GM12891 (cell line): ENCODE data around the gene B3GALNT2.

Source experiments
- PAX5 ChIP-seq: IDR thresholded peaks from 2 replicates; pipeline ENCODE4 v1.6.1; 2011; ENCODE audit warnings: low read length, moderate library complexity, mild to moderate bottlenecking; ENCODE audit not compliant: insufficient read depth, severe bottlenecking
- POLR2A ChIP-seq: IDR thresholded peaks from 2 replicates; pipeline ENCODE4 v1.6.1; 2011; ENCODE audit warnings: low read depth, low read length, control low read depth
- POLR2AphosphoS5 ChIP-seq: IDR thresholded peaks from 2 replicates; pipeline ENCODE4 v1.6.1; 2011; ENCODE audit warnings: low read depth, low read length, control low read depth
- POU2F2 ChIP-seq: IDR thresholded peaks from 2 replicates; pipeline ENCODE4 v1.6.1; 2011; ENCODE audit warnings: low read depth, mild to moderate bottlenecking, control low read depth, low read length, moderate library complexity
- SPI1 ChIP-seq: IDR thresholded peaks from 2 replicates; pipeline ENCODE4 v1.6.1; 2011; ENCODE audit warnings: low read depth, low read length, control low read depth
- TAF1 ChIP-seq: IDR thresholded peaks from 2 replicates; pipeline ENCODE4 v1.6.1; 2011; ENCODE audit warnings: low read depth, low read length, control low read depth

DNA sequence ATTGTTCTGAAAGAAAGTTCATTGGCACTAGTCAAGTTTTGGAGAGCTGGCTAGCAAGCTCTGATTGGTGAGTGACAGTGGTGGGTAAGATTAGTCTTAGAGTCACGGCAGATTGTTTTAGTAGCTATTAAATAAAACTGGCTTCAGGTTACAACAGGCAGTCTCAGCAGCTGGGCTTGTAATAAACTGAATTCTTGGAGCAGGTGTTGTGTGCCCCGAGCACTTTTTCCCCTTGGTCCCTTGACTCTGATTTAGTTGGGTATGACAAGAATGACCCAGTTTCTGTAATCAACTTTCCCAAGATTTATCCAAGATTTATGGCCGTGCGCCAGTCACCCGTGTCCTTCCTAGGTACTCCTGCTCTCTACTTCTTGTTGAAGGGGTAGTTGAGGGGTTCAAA lies 96.8 kb downstream of the B3GALNT2 start:
- TF ChIP-seq POLR2AphosphoS5 (no peak), POLR2A (no peak), SPI1 (no peak), TAF1 (no peak), POU2F2 (no peak), PAX5 (no peak)
